HFFc6 (cell line): Measurements from ENCODE around the gene PHKB. TPM values are rescaled to one million over a fixed set of nuclear protein-coding genes. Genes with fewer than 3 reads are reported as not detected.

Experiments used
- DNase-seq: peaks from one replicate; pipeline ENCODE4 v3.0.0-alpha.2; 2018
- H3K27ac Mint-ChIP-seq: 2 replicates; pipeline ENCODE4 v1.8.0; 2020; ENCODE audit warnings: mild to moderate bottlenecking, mixed read lengths
- H3K27me3 Mint-ChIP-seq: 2 replicates; pipeline ENCODE4 v1.8.0; 2021; ENCODE audit warnings: mild to moderate bottlenecking, moderate library complexity, mixed read lengths; ENCODE audit not compliant: insufficient read depth
- H3K36me3 Mint-ChIP-seq: 2 replicates; pipeline ENCODE4 v1.8.0; 2021; ENCODE audit warnings: low read depth, mixed read lengths
- H3K4me1 Mint-ChIP-seq: 2 replicates; pipeline ENCODE4 v1.8.0; 2020; ENCODE audit warnings: low read depth, mixed read lengths
- H3K4me3 Mint-ChIP-seq: 2 replicates; pipeline ENCODE4 v1.8.0; 2020; ENCODE audit warnings: mild to moderate bottlenecking, moderate library complexity, mixed read lengths
- H3K9me3 Mint-ChIP-seq: 2 replicates; pipeline ENCODE4 v1.8.0; 2020; ENCODE audit warnings: mild to moderate bottlenecking, mixed read lengths
- CTCF ChIP-seq: fragments of 200-600 bp; sonication (generic); IDR thresholded peaks from 2 replicates; pipeline ENCODE4 v1.5.0; 2021; ENCODE audit warnings: antibody characterized with exemption, mild to moderate bottlenecking
- total RNA-seq, 6 experiments: library from RNA; stranded (reverse); fragmentation: NEBNext Ultra II Directional; extraction: Animal tissue kit (Norgen Biotek cat#: 25700); gene quantifications; 2 replicates in 1 of 6; 3 replicates in 5 of 6; pipeline ENCODE4 v1.2.3, GENCODE V29; 2021

Gene PHKB
- total RNA-seq, 6 experiments from 2014 or later: 54.5 to 66.5 (median 62.6) TPM

GRCh38 chr16:47726031-47726675 is 265.0 kb downstream of the PHKB start:
- Mint-ChIP-seq H3K4me1 (peaks cover 23% of the 10 kb centered on the region), H3K27ac (no peak overlapping the region), H3K4me3 (no peak overlapping the region), H3K9me3 (no peaks in the 10 kb centered on the region), H3K36me3 (peaks cover 4% of the 10 kb centered on the region; the same call in 1 of the 2 replicates), H3K27me3 (peaks cover 8% of the 10 kb centered on the region)
- no peak for DNase-seq
- TF ChIP-seq CTCF: no peak

GRCh38 chr16:47727131-47727530 is 266.0 kb downstream of the PHKB start:
- Mint-ChIP-seq H3K4me1 (peaks cover 33% of the 10 kb centered on the region), H3K36me3 (peaks cover 4% of the 10 kb centered on the region; the same call in 1 of the 2 replicates), H3K9me3 (no peaks in the 10 kb centered on the region), H3K27me3 (peaks cover 8% of the 10 kb centered on the region), H3K27ac (no peak overlapping the region), H3K4me3 (no peak overlapping the region)
- TF ChIP-seq CTCF: no peak
- DNase-seq: no peak

- H3K27me3 Mint-ChIP-seq: peaks cover 8% of the 10 kb centered on the region
- no peaks in the 10 kb centered on the region for H3K9me3 Mint-ChIP-seq
- H3K36me3 Mint-ChIP-seq: peaks cover 4% of the 10 kb centered on the region; the same call in 1 of the 2 replicates
- peaks cover 44% of the 10 kb centered on the region for H3K4me1 Mint-ChIP-seq
- H3K27ac Mint-ChIP-seq: no peak overlapping the region
- no peak for TF ChIP-seq CTCF
- no peak for DNase-seq
- no peak overlapping the region for H3K4me3 Mint-ChIP-seq
Observed at GRCh38 chr16:47728205-47728604, 267.1 kb downstream of the PHKB start.

GRCh38 chr16:47729701-47730100 is 268.6 kb downstream of the PHKB start:
- TF ChIP-seq CTCF: no peak
- Mint-ChIP-seq H3K27me3 (peaks cover 7% of the 10 kb centered on the region), H3K27ac (no peak overlapping the region), H3K4me1 (peaks cover 58% of the 10 kb centered on the region), H3K36me3 (peaks cover 4% of the 10 kb centered on the region; the same call in 1 of the 2 replicates), H3K4me3 (no peak overlapping the region), H3K9me3 (no peaks in the 10 kb centered on the region)
- no peak for DNase-seq

GRCh38 chr16:47731252-47731651 is 270.1 kb downstream of the PHKB start:
- peak; percentile 85 for DNase-seq
- no peak for TF ChIP-seq CTCF
- Mint-ChIP-seq H3K4me3 (peak overlapping the region; percentile 78), H3K27me3 (peaks cover 3% of the 10 kb centered on the region; the same call in 1 of the 2 replicates), H3K27ac (peak overlapping the region; percentile 83), H3K9me3 (no peaks in the 10 kb centered on the region), H3K4me1 (peaks cover 62% of the 10 kb centered on the region), H3K36me3 (peaks cover 4% of the 10 kb centered on the region; the same call in 1 of the 2 replicates)
